Parathyroid adenoma (tissue), 2 donors: ENCODE results near the gene TEX11.
"Not testable (repeated sequence)": the region's sequence is repeated elsewhere in the genome, so short reads cannot be mapped to it uniquely, and the experiment has no call there.

Source experiments
- H2AFZ ChIP-seq: fragments of 300-600 bp; sonication (generic); one replicate; pipeline ENCODE4 v1.7.0; 2017; ENCODE audit warnings: antibody characterized with exemption, mild to moderate bottlenecking
- H3K27ac ChIP-seq: fragments of 300-600 bp; sonication (generic); one replicate; pipeline ENCODE4 v1.7.0; 2017
- H3K27me3 ChIP-seq: fragments of 300-600 bp; sonication (generic); one replicate; pipeline ENCODE4 v1.7.0; 2017; ENCODE audit warnings: low read length; ENCODE audit not compliant: control insufficient read depth, insufficient read depth
- H3K36me3 ChIP-seq: fragments of 300-600 bp; sonication (generic); one replicate; pipeline ENCODE4 v1.7.0; 2017; ENCODE audit warnings: low read length; ENCODE audit not compliant: control insufficient read depth, insufficient read depth
- H3K4me1 ChIP-seq: fragments of 300-600 bp; sonication (generic); one replicate; pipeline ENCODE4 v1.7.0; 2017; ENCODE audit warnings: control low read depth
- H3K4me2 ChIP-seq: fragments of 300-600 bp; sonication (generic); one replicate; pipeline ENCODE4 v1.7.0; 2017; ENCODE audit warnings: low read length
- H3K4me3 ChIP-seq: fragments of 300-600 bp; sonication (generic); one replicate; pipeline ENCODE4 v1.7.0; 2017; ENCODE audit warnings: low read depth, low read length
- H3K79me2 ChIP-seq: fragments of 300-600 bp; sonication (generic); one replicate; pipeline ENCODE4 v1.7.0; 2017; ENCODE audit warnings: control low read depth
- H3K9ac ChIP-seq: fragments of 300-600 bp; sonication (generic); one replicate; pipeline ENCODE4 v1.7.0; 2017; ENCODE audit warnings: mild to moderate bottlenecking
- H3K9me3 ChIP-seq: fragments of 300-600 bp; sonication (generic); one replicate; pipeline ENCODE4 v1.7.0; 2017; ENCODE audit warnings: low read length; ENCODE audit not compliant: control insufficient read depth
- CTCF ChIP-seq: fragments of 300-600 bp; sonication (generic); IDR thresholded peaks from one replicate; pipeline ENCODE4 v1.7.0; 2017; ENCODE audit warnings: antibody characterized with exemption, mild to moderate bottlenecking
- donor health status: primary hyperparathyroidism.

The TEX11 gene

DNA sequence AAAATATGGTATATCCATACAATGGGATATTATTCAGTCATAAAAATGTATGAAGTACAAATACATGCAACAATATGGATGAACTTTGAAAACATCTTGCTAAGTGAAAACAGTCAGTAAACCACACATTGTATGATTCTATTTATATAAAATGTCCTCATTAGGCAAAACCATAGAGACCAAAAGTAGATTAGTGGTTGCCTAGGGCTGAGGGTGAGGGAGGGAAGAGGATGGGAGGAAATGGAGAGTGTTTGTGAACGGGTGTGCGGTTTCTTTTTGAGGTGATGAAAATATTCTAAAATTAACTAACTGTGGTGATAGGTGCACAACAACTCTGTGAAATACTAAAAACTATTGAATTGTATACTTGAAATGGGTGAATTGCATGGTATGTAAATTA, 29.6 kb downstream of the TEX11 start:
- H2AFZ ChIP-seq = no peak overlapping the region
- H3K4me1 ChIP-seq = no peaks in the 10 kb centered on the region
- H3K9ac ChIP-seq = no peak overlapping the region
- no peaks in the 10 kb centered on the region for H3K27me3 ChIP-seq
- no peak overlapping the region for H3K4me3 ChIP-seq
- no peak overlapping the region for H3K27ac ChIP-seq
- no peaks in the 10 kb centered on the region for H3K36me3 ChIP-seq
- TF ChIP-seq CTCF = no peak
- no peaks in the 10 kb centered on the region for H3K79me2 ChIP-seq
- no peaks in the 10 kb centered on the region for H3K9me3 ChIP-seq
- no peak overlapping the region for H3K4me2 ChIP-seq

- Histone ChIP-seq H3K27ac (no peak overlapping the region), H3K9ac (no peak overlapping the region), H3K79me2 (no peaks in the 10 kb centered on the region), H3K4me2 (no peak overlapping the region), H3K4me1 (no peaks in the 10 kb centered on the region), H3K4me3 (no peak overlapping the region), H3K36me3 (no peaks in the 10 kb centered on the region), H2AFZ (no peak overlapping the region), H3K27me3 (no peaks in the 10 kb centered on the region), H3K9me3 (no peaks in the 10 kb centered on the region)
- no peak for TF ChIP-seq CTCF
These were observed 56.2 kb downstream of the TEX11 start for GRCh38 chrX:70852294-70852693.

DNA sequence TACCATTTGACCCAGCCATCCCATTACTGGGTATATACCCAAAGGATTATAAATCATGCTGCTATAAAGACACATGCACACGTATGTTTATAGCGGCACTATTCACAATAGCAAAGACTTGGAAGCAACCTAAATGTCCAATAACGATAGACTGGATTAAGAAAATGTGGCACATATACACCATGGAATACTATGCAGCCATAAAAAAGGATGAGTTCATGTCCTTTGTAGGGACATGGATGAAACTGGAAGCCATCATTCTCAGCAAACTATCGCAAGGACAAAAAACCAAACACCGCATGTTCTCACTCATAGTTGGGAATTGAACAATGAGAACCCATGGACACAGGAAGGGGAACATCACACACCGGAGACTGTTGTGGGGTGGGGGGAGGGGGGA, 64.4 kb downstream of the TEX11 start:
- H3K9ac ChIP-seq, H3K79me2 ChIP-seq, H3K4me1 ChIP-seq, H2AFZ ChIP-seq, H3K9me3 ChIP-seq, H3K4me3 ChIP-seq, H3K27me3 ChIP-seq, H3K27ac ChIP-seq, H3K36me3 ChIP-seq, H3K4me2 ChIP-seq: not testable (repeated sequence)

GRCh38 chrX:70843620-70844019, 64.9 kb downstream of the TEX11 start:
- not testable (repeated sequence) for H3K79me2 ChIP-seq, H2AFZ ChIP-seq, H3K36me3 ChIP-seq, H3K4me2 ChIP-seq, H3K4me3 ChIP-seq, H3K27me3 ChIP-seq, H3K27ac ChIP-seq, H3K9ac ChIP-seq, H3K9me3 ChIP-seq, H3K4me1 ChIP-seq

- Histone ChIP-seq H3K36me3 (no peaks in the 10 kb centered on the region), H3K9me3 (no peaks in the 10 kb centered on the region), H3K4me2 (no peak overlapping the region), H3K4me3 (no peak overlapping the region), H3K4me1 (no peaks in the 10 kb centered on the region), H3K27ac (no peak overlapping the region), H3K79me2 (no peaks in the 10 kb centered on the region), H2AFZ (no peak overlapping the region), H3K9ac (no peak overlapping the region), H3K27me3 (no peaks in the 10 kb centered on the region)
- TF ChIP-seq CTCF = no peak
These were observed 73.9 kb downstream of the TEX11 start for GRCh38 chrX:70834589-70834988.

- TF ChIP-seq CTCF = no peak
- Histone ChIP-seq H3K4me2 (no peak overlapping the region), H3K9ac (no peak overlapping the region), H2AFZ (no peak overlapping the region), H3K79me2 (no peaks in the 10 kb centered on the region), H3K4me3 (no peak overlapping the region), H3K27me3 (no peaks in the 10 kb centered on the region), H3K4me1 (no peaks in the 10 kb centered on the region), H3K36me3 (no peaks in the 10 kb centered on the region), H3K9me3 (no peaks in the 10 kb centered on the region), H3K27ac (no peak overlapping the region)
These were observed 81.8 kb downstream of the TEX11 start for GRCh38 chrX:70826715-70827114.
